22Rv1 (cell line): ENCODE measurements around the gene NHEJ1.

Source experiments
- H3K27ac ChIP-seq: fragments of 450-650 bp; 2 replicates; pipeline ENCODE4 v1.5.1; 2017
- ZFX ChIP-seq: fragments of 450-650 bp; IDR thresholded peaks from 2 replicates; pipeline ENCODE4 v1.6.1; 2017; ENCODE audit warnings: antibody characterized with exemption, borderline replicate concordance
- TF ChIP-seq, protein P1 (sequence below): fragments of 450-650 bp; IDR thresholded peaks from 2 replicates; pipeline ENCODE4 v1.5.1; 2017; ENCODE audit warnings: mild to moderate bottlenecking

The NHEJ1 gene

DNA sequence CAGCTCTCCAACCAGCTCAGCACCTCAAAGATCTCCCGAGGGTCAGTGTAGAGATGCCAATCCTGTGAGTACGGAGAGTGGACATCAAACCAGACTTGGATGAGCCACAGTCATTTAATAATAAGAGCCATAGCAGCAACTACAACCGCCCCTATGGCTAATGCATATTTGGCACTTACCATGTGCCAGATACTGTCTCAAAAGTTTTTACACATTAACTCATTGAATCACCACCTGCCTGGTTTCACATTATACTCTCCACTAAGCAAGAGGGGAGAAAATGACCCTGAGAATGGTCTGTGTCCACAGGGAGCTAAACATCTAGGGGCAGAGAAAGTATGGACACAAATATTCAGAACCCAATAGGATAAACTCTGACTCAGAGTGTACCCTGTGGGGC is 13.5 kb upstream of the NHEJ1 start:
- TF ChIP-seq, protein P1, sequence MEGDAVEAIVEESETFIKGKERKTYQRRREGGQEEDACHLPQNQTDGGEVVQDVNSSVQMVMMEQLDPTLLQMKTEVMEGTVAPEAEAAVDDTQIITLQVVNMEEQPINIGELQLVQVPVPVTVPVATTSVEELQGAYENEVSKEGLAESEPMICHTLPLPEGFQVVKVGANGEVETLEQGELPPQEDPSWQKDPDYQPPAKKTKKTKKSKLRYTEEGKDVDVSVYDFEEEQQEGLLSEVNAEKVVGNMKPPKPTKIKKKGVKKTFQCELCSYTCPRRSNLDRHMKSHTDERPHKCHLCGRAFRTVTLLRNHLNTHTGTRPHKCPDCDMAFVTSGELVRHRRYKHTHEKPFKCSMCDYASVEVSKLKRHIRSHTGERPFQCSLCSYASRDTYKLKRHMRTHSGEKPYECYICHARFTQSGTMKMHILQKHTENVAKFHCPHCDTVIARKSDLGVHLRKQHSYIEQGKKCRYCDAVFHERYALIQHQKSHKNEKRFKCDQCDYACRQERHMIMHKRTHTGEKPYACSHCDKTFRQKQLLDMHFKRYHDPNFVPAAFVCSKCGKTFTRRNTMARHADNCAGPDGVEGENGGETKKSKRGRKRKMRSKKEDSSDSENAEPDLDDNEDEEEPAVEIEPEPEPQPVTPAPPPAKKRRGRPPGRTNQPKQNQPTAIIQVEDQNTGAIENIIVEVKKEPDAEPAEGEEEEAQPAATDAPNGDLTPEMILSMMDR: no peak
- no peak overlapping the region for H3K27ac ChIP-seq

DNA sequence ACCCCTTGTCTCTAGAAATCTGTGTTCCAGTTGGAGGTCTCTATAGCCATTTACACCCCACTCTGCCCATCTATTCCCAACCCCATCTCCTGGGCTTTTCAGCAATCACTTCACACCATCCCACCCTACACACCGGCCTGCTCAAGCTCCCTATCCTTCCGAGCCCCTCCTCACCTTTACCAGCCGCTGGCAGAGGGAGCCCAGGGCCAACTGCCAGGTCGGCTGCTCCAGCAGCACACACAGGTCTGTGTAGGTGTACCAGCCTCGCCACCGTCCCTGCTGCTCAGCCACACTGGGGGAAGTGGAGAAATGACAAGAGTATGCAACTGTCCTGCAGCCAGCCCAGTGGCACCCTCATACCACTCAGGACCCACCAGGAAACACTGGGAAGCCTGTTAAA is 12.6 kb upstream of the NHEJ1 start:
- TF ChIP-seq, protein P1: no peak
- TF ChIP-seq ZFX: no peak
- H3K27ac ChIP-seq: no peak overlapping the region

DNA sequence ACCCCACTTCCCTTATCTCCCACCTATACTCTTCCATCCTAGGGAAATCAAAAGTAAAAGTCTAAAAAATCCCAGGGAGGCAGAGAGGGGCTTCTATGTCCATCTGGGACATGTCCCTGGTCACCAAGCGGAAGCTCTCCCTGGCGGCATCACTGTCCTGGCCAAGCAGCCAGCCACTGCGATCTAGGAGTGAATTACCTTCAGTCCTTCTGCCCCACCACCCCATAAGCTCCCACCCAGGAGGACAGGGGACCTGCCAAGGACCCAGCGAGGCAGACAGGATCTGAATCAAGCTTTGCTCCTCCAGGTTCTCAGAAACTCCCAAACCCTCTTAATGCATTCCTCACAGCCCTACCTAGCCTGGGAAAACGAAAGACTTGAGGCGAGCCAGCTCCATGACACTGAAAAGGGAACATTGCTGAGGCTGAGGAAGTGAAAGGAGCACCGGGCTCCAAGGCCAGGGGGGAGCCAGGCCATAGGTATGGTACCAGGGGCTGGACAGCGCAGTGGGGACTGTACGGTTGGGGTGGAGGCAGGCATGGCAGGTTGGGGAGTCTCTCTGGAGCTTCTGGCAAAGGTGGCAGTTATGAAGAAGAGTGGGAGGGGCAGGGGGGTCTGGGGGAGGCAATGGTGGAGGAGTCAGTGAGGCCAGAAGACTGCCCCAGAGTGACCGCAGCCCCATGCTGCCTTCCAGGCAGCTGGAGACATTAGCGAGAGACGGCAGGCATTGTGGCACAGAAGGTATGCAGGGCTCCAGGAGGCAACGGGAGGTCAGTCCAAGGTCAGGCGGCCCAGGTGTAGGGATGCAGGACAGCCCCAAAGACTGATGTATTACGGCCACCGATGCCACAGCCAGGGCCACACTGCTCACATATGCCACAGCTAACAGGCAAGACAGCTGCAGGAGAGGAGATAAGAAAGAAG is 11.9 kb upstream of the NHEJ1 start:
- H3K27ac ChIP-seq: no peak overlapping the region
- no peak for TF ChIP-seq ZFX
- TF ChIP-seq, protein P1: no peak

DNA sequence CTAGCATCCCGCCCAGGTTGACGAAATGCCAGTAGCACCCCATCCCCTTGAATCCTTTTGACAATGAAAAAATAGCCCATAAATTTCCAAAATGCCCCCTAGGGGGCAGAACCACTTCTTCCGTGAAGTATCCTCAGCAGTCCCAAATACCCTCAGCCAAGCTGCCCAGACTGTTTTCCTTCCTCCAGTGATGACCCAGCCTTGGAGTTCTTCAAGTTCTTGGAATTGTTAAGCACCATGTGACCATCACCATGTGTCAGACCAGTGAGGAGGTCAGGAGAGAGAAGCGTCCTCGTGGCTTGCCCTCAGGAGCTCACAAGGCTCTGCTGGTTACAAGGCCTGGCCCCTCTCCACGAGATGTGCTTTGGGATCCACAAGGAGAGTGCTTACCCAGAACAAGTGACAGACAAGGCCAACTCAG is 10.6 kb upstream of the NHEJ1 start:
- TF ChIP-seq, protein P1: peak; percentile 86
- no peak for TF ChIP-seq ZFX

DNA sequence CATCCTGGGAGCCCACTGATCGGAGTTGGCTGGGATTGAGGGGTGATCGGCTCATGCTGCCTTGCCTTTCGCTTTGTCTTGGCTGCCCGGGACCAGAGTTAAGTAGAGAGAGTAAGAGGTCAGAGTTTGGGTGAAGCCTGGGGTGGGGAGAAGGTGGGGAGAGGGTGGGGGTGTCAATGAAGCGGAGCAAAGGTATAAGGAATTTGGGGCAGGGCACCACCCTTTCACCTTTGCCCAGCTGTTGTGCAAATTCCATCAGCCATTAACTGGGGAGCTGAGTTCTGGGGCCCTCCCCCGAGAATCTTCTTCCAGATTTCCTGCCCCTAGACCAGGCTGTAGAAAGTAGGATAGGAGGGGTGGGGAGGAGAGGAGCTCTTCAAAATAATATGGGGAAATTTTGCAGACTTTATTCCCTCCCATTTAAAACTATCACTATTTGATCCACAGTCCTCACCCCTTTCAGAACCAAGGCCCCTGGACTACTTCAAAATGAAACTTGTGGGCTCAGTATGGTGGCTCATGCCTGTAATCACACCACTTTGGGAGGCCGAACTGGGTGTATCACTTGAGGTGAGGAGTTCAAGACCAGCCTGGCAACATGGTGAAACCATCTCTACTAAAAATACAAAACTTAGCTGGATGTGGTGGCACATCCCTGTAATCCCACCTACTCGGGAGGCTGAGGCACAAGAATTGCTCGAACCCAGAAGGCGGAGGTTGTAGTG is 9.5 kb upstream of the NHEJ1 start, which contains the start of gene SLC23A3:
TSS of gene SLC23A3 (minus strand) at position 100 of the 725 bp plus-strand sequence. CDS start at position 55, 45 bp downstream.
- H3K27ac ChIP-seq: no peak within 1 kb of the TSS
- TF ChIP-seq, protein P1: no peak
- TF ChIP-seq ZFX: no peak

More for the DNA sequence above, 10.6 kb upstream of the NHEJ1 start:
- peak overlapping the region; percentile 17; the same call in 1 of the 2 replicates for H3K27ac ChIP-seq

DNA sequence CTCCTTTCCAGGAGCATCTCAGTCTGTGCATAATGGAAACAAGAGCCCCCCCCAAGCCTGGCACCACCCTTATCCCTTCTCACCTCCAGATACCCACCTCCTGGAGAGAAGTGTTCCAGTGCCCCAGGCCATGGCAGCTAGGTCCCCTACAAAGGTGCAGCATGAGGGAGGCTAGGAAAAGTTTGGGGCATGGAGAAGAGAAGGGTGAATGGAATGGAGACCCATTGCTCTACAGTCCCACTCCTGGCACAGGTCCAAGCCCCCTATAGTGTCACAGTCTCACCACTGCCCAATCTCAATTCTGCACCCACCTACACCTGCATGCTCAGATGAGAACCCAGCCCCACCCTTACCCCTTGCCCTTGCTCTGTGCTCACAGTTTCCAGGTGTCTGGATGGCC is 8.3 kb upstream of the NHEJ1 start:
- TF ChIP-seq, protein P1: no peak

DNA sequence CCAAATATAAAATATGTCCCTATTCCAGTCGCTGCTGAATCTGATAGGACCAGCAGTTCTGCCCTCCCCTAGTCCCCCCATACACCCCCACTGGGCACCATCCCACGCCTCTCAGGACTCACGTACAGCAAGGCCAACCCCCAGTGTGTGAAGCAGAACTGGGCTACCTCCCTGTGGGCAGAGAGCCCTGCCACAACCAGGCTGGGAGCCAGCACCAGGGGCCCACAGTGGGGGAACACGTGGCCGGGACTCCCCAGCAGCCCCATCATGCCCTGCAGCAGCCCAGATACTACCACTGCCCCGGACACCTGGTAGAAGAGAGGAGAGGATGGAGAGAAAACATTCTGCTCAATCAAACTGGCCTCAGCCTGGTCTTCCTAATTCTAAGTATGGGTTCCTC is 7.9 kb upstream of the NHEJ1 start:
- no peak overlapping the region for H3K27ac ChIP-seq
- no peak for TF ChIP-seq ZFX
- TF ChIP-seq, protein P1: no peak

More for the DNA sequence above, 8.3 kb upstream of the NHEJ1 start:
- H3K27ac ChIP-seq: no peak overlapping the region
